WI38 (cell line): Measurements from ENCODE around the gene FOXN3.

Experiments
- H3K4me3 ChIP-seq: 2 replicates; pipeline ENCODE4 v1.5.1; 2011; ENCODE audit warnings: low read depth, mild to moderate bottlenecking, control low read depth, low read length
- TF ChIP-seq, protein P1 (sequence below): IDR thresholded peaks from 2 replicates; pipeline ENCODE4 v1.5.1; 2012; ENCODE audit warnings: low read depth, mild to moderate bottlenecking, control low read depth, low read length

Gene FOXN3

DNA sequence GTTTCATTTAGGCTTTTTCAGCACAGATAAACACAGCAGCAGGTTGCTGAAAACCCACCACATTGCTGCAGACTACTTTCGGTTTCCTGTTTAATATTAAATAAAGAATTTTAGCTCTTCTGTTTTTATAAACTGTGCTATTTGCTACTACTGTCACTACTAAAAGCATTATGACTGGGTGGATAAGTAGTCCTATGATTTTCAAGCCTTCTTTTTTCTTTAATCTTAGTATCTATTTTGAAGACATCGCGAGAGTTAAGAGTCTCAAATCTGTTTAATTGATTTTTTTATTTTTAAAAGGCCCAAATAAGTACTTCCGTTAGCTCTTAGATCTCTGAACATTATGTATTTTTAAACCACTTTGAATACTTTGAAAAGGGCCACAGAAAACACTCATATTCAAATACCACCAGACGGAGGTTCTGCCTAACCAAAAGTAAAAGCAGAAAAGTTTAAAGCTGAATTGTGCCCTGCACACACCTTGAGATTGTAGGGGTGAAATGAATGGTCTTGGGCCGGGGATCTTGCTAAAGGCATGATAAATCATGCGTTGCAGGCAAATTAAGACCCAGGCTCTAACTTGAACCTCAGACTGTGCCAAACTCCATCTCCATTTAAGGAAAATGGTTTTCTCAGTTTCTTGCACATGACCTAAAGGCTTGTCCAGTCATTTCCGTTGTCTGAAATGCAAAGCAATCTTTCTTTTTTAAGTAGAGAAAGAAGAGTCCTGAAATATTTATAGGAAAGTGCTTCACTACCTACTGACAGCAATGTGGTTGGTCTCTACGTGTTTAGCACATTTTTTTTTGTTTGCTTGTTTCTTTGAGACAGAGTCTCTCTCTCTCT is 13.6 kb upstream of the FOXN3 start:
- H3K4me3 ChIP-seq = peak overlapping the region; percentile 11
- TF ChIP-seq, protein P1, sequence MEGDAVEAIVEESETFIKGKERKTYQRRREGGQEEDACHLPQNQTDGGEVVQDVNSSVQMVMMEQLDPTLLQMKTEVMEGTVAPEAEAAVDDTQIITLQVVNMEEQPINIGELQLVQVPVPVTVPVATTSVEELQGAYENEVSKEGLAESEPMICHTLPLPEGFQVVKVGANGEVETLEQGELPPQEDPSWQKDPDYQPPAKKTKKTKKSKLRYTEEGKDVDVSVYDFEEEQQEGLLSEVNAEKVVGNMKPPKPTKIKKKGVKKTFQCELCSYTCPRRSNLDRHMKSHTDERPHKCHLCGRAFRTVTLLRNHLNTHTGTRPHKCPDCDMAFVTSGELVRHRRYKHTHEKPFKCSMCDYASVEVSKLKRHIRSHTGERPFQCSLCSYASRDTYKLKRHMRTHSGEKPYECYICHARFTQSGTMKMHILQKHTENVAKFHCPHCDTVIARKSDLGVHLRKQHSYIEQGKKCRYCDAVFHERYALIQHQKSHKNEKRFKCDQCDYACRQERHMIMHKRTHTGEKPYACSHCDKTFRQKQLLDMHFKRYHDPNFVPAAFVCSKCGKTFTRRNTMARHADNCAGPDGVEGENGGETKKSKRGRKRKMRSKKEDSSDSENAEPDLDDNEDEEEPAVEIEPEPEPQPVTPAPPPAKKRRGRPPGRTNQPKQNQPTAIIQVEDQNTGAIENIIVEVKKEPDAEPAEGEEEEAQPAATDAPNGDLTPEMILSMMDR = no peak

DNA sequence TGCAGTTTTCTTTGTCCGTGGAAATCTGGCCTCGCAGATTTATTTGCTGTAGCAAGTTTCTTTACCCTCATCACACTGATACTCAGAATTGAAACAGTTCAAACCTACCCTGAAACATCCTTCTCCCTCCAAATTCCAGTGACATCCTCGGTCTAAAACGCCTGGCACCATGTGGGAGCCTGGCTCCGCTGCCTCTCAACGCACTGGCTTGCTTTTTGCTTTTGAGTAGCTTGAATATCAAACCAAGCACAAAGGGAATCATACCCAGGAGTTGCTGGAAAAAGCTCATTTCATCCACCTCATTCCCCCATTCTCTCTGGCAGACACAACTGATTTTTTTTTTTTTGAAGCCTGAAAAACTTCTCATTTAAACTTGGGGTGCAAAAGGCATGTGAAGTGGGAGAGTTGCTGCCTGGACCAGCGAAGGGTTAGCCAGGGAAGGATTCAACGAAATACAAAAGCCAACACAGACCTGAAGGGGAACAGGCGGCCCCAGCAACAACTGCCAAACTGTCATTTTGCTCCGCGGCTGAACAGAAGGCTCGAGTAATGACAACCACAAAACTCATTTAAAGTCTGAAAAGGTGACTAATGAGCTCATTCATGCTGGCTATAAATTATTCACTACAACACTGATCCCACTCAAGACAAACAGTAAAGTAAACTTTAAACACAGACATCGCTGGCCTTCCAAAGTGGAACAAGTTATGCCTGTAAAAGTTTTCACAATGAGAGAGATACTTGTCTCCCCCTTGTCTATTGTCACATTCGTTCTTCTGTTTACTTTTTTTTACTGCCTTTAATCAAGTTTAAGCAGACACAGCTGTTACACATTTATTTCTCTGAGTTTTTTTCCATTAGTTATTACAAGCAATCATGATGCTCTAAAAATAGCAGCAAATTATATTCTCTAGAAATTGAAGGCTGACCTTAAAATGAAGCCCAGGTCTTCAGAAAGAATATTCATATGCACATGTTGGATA is 12.5 kb upstream of the FOXN3 start:
- TF ChIP-seq, protein P1 = no peak
- peak overlapping the region; percentile 31 for H3K4me3 ChIP-seq

DNA sequence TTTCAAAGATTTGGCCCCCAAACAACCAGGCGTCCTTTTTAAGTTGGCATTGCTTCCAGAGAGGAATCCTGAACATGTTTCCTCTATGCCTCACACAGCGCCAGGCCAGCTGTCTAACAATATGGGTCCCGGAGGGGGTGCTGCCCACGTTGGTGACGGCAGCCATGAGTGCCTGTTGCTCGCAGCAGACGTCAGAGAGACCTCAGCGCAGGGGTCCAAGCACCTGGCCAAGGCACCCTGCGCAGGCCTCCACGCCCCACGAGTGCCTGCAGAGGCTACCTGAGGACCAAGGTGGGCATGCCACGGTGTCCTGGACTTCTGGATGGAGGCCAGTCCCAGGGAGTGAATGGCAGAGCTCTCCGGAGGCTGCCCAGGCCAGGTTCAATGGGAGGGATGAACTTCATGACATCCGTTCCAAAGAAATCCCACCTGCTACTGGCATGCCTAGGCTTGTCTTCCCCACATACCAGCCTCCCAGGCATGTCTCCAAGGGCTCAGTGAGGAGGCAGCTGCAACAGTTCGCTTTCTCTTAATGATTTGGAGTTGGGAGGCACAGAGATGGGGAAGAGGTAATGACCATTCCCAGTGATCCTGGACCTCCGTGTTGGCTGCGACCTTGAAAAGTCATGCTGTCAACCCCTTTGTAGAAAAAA is 11.6 kb upstream of the FOXN3 start:
- H3K4me3 ChIP-seq = peak overlapping the region; percentile 31; the same call in 1 of the 2 replicates
- TF ChIP-seq, protein P1 = no peak

DNA sequence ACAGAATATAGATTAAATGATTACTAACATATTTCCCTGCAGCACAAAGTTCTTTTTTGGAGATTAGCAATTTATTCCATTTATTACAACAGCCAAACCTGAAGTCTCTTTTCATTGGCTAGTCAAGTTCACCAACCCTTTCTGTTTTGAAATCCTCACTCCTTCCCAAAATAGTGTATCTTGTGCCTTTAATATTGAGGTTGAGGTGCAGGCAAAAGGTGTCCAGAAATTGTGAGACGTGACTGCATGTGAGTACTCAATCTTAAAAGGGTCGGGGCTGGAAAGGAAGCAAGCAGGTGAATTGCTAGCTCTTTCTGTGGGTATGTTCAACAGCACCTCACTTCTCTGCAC is 11.1 kb upstream of the FOXN3 start:
- TF ChIP-seq, protein P1 = no peak
- H3K4me3 ChIP-seq = no peak overlapping the region

DNA sequence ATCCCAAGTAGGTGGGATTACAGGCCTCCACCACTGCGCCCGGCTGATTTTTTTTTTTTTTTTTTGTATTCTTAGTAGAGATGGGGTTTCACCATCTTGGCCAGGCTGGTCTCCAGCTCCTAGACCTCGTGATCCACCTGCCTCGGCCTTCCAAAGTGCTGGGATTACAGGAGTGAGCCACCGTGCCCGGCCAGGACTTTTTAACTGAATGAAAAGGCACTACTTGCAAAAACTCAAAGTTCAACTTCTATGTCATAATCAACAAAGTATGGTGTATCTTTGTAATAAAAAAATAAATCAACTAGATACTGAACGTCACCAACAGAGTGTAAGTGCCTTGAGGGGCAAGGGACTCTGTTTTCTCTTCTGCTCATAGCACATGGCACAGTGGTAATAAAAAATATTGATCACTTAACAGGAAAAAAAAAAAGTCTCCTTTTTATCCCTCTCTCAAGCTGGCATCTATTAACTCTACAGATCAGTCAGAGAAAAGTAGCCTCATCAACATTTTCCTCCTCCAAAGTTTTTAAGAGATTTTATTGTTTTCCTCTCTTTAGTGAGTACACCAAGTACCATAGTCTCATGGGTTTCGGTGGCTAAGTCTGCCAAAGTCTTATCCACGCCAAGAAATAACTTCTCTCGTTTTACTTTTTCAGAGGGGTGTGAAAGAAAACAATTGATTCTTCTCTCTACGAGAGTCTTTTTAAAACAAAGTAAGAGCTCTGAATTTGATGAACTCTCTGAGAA is 10.6 kb upstream of the FOXN3 start:
- TF ChIP-seq, protein P1 = no peak
- H3K4me3 ChIP-seq = no peak overlapping the region

DNA sequence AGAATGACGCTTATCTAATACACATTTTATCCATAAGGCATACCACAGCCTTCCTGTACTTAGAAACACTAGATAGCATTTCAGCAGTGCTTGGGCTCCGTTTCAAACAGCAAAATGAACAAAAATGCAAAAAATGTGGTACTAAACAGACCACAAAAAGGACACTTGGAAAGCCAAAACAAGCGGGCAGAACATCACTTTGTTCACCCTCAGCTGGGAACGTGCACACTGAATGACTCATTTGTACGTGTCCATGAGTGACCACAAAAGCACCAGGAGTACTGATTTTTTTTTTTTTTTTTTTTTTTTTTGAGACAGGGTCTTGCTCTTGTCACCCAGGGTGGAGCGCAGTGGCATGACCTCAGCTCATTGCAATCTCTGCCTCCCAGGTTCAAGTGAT is 8.9 kb upstream of the FOXN3 start:
- TF ChIP-seq, protein P1 = no peak
- H3K4me3 ChIP-seq = no peak overlapping the region
